Fibroblast of skin of left quadriceps (primary cell): ENCODE measurements around the gene NRXN3.

Experiments
- DNase-seq, 2 experiments: peaks; one replicate each; pipeline ENCODE4 v3.0.0-alpha.2; 2013; ENCODE audit warnings: low read depth in 2 of 2

NRXN3 gene

GRCh38 chr14:79668951-79669350, 1498.8 kb downstream of the NRXN3 start:
- DNase-seq, result no peak

GRCh38 chr14:79670811-79671210, 1500.6 kb downstream of the NRXN3 start:
- no peak for DNase-seq

- DNase-seq, result no peak
Observed at GRCh38 chr14:79680087-79680486, 1509.9 kb downstream of the NRXN3 start.

GRCh38 chr14:79686196-79686595, 1516.0 kb downstream of the NRXN3 start:
- DNase-seq, result no peak

GRCh38 chr14:79690960-79691359, 1520.8 kb downstream of the NRXN3 start:
- DNase-seq, result no peak

- DNase-seq, result no peak
Observed at GRCh38 chr14:79693935-79694334, 1523.8 kb downstream of the NRXN3 start.

- DNase-seq, result no peak
Observed at GRCh38 chr14:79695307-79695706, 1525.1 kb downstream of the NRXN3 start.

GRCh38 chr14:79698298-79698711, 1528.1 kb downstream of the NRXN3 start:
- DNase-seq, result no peak

GRCh38 chr14:79699206-79699605, 1529.0 kb downstream of the NRXN3 start:
- no peak for DNase-seq

- no peak for DNase-seq
Observed at GRCh38 chr14:79701371-79701770, 1531.2 kb downstream of the NRXN3 start.

GRCh38 chr14:79702197-79702596, 1532.0 kb downstream of the NRXN3 start:
- no peak for DNase-seq

- DNase-seq, result no peak
Observed at GRCh38 chr14:79703209-79703608, 1533.0 kb downstream of the NRXN3 start.

GRCh38 chr14:79704041-79704807, 1534.1 kb downstream of the NRXN3 start:
- DNase-seq, result no peak

- no peak for DNase-seq
Observed at GRCh38 chr14:79705126-79705894, 1535.1 kb downstream of the NRXN3 start.

- no peak for DNase-seq
Observed at GRCh38 chr14:79706382-79706781, 1536.2 kb downstream of the NRXN3 start.

GRCh38 chr14:79708426-79709388, 1538.5 kb downstream of the NRXN3 start:
- DNase-seq, result no peak

GRCh38 chr14:79709573-79709972, 1539.4 kb downstream of the NRXN3 start:
- no peak for DNase-seq

GRCh38 chr14:79712302-79712950, 1542.3 kb downstream of the NRXN3 start:
- no peak for DNase-seq

GRCh38 chr14:79721399-79722084, 1551.4 kb downstream of the NRXN3 start:
- DNase-seq, result no peak

GRCh38 chr14:79724934-79725717, 1555.0 kb downstream of the NRXN3 start:
- no peak for DNase-seq
